GM19035 (cell line): ENCODE measurements around the gene SNX5.

Experiments used
- ATAC-seq: cut with Tn5 transposase; IDR thresholded peaks from one replicate; pipeline ENCODE4 v1.9.1; 2021; ENCODE audit not compliant: unreplicated experiment

The SNX5 gene

GRCh38 chr20:17993546-17993945 is 25.0 kb upstream of the SNX5 start:
- ATAC-seq: no peak

DNA sequence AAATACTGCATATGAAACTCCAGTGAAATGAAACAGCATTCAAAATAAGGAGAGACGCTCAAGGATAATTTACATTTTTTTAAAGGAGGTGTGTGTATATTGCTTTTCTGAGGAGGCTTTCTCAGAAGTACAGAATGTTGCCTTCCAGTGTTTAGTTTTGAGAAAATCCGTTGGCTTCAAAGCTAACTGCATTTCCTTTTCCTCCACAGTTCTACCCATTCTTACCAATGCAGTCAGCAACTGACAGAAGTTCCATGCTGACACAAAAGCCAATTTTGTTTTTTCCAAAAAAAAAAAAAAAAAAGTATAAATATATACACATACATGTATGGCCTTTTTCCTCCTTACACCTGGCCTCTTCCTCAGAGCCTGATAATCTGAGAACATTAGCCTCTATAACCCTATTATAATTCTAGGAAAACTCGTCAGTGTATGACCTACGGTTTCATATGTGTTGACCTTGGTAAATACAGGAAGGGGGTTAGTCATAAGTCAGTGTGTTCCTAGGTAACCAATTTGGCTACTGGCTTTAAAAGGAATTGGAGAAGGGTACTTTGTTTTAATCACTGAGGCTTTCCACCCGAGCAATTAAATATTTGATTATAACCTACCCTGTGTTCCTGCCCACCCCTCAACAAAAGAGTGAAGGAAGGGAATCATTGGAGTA is 24.4 kb upstream of the SNX5 start:
- no peak for ATAC-seq

GRCh38 chr20:17992224-17992637 is 23.6 kb upstream of the SNX5 start:
- ATAC-seq: no peak

DNA sequence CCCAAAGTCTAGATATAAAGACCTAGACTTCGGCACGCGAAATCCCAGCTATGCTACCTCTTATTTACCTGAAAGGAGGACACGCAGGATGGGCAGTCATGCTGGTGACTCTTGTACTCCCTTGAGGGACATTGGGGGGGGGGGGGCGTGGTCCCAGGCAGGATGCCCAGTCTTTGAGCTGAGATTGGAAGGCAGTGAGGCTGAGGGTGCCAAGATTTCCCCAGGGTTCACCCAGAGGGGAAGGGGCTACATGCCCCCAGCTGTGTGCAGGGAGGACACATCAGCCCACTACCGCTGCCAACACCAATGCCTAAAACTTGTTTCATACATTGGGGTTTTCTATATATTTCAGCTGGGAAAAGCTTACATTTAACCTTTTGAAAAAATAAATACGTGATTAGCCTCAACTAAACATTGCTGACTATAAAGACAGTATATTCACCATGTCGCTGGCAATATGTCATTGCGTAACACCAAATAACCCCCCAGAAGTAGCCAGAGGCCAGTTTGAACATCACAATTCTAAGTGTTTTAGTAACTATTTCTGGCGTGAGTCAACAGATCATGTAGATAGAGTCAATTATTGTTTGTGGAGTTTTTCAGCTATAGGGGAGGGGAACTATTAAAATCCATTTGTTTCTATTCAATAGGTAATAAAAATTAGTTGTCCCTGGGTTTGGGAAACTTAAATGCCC is 21.8 kb upstream of the SNX5 start:
- no peak for ATAC-seq

DNA sequence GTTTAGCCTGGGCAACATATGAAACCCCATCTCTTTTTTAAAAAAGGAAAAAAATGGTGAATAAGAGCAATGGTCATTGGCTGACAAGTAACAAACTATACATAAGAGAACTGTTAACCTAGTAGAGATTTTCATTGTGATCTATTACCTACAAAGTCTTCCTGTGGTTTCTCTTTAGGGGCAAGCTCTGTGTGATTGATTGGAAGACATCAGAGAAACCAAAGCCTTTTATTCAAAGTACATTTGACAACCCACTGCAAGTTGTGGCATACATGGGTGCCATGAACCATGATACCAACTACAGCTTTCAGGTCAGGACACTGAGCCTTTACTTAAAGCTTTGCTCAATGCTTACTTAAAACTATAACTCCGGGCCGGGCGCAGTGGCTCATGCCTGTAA is 19.4 kb upstream of the SNX5 start:
- ATAC-seq: no peak

DNA sequence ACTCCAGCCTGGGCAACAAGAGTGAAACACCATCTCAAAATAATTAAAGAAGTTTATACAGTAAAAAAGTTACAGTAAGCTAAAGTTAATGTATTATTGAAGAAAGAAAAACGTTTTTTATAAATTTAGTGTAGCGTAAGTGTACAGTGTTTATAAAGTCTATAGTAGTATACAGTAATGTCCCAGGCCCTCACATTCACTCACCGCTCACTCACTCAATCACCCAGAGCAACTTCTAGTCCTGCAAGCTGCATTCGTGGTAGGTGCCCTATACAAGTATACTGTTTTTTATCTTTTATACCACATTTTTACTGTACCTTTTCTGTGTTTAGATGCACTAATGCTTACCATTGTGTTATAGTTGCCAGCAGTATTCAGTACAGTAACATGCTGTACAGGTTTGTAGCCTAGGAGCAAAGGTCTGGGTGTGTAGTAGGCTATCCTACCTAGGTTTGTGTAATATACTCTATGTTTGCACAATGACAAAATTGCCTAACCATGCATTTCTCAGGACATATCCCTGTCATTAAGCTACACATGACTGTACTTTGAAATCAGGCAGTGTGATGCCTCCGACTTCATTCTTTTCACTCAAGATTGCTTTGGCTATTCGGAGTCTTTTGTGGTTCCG is 16.9 kb upstream of the SNX5 start:
- no peak for ATAC-seq

- ATAC-seq: no peak
Measured at GRCh38 chr20:17976305-17976704, 7.7 kb upstream of the SNX5 start.

DNA sequence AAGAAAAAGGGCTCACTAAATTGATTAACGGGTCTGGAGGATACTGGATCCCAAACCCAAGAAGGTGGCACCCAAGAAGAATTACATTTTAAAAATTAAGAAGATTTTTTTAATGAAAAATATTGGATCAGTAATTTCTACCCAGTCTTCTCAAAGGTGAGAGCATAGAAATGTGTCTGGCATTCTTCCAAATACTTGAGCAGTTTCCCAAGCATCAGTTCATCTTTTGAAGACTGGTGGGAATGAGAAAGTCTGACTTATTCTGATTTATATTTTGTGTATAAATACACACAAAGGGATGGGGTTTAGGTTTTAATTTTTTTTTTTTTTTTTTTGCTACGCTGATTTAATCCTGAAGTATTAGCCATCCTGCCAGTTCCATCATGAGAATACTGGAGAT is 3.5 kb upstream of the SNX5 start:
- no peak for ATAC-seq

DNA sequence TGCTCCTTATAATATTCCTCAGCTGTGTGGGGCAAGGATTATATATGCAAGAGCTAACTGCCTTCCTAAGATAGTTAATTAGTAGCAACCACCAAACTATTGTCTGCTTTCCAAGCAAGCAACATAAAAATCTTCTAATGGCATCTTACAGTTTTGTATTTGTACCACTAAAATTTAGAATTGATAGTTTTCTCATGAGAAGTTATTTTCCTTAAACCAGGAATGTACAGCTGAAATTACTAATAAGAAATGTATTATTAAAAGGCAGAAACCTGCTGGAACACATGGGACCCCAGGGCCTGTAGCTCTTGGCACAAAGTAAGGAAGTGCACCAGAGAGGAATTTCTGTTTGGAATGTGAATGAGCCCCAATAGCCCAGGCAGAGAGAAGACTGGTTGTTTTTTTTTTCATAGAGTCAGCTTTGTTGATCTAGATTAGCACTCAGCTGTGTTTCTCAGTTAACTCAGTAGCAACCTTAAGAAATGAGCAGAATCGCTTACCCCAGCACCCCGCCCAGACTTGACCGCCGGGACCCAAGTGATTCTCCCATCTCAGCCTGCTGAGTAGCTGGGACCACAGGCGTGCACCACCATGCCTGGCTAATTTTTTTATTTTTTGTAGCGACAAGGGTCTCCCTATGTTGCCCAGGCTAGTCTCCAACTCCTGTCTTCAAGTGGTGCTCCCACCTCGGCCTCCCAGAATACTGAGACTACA is 2.9 kb upstream of the SNX5 start:
- ATAC-seq: no peak

DNA sequence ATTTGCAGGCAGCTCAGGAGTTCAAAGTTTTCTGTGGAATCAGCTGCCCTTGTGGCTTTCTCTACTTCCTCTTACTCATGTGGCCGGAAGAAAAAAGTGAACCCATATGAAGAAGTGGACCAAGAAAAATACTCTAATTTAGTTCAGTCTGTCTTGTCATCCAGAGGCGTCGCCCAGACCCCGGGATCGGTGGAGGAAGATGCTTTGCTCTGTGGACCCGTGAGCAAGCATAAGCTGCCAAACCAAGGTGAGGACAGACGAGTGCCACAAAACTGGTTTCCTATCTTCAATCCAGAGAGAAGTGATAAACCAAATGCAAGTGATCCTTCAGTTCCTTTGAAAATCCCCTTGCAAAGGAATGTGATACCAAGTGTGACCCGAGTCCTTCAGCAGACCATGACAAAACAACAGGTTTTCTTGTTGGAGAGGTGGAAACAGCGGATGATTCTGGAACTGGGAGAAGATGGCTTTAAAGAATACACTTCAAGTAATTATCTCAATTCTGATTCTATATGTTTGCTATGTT is 1.4 kb upstream of the SNX5 start:
- ATAC-seq: no peak

DNA sequence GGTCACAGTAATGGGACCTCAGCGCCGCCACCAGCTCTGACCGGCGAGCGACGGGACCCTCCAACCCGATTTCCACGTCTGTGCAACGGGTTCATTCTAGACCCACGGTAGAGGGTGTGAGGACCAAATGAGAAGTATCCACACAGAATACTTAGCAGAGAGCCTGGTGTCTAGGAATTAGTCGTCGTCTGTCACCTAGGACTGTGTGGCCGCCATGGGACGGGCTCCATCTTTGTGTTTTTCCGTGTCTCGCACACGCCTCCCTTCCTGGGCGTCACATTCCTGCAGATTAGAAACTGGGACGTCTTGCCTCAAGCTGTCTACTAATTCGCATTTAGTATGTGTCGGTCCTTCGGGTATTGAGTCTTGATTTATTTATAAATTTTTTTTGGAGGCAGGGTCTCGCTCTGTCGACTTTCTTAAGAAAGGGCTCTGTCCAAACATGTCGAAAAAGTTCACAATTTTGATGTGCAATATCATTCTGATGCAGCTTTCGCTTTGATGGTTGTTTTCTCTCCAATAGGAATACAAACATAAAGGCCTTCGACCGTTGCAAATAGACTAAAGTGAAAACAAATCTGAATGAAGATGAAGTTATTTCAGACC is 787 bp upstream of the SNX5 start:
- ATAC-seq: peak; percentile 10

DNA sequence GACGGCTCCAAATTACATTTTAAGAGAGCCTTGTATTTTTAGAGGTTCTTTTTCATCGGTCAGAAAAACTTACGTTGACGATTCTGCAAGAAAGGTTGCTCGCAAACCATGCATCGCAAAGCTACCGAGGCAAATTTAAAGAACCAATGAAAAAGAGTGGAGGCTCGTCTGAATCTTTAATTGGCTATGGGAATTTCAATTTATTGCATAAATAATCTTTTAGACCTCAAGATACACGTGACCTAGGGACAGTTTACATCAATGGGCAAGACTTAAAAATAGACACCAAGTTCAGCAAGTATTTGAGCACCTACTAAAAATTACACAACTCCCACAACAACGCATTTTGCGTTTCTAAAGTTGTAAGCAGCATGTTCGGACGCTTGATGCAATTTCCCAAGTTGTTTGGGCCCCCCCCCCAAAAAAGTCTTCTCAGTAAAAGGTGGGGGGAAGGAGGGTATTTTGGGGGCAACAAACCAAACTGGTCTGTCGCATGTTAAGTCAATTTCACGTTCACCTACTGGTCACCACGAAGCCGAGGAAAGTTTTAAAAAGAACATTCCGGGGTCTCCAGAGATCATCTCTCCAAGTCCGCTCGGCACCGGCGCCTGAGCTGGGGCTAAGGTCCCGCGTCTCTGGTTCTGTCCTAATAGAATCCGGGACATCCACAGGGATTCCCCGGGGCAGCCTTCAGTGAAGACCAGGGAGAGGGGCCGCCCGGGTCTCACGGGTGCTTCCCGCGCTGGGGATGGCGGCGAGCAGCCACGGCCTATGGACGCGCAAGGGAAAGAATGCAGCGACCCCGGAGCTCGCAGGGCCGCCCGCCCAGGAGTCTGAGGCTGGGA is 851 bp downstream of the SNX5 start:
- ATAC-seq: peak; percentile 1

GRCh38 chr20:17966432-17967310 is 1.9 kb downstream of the SNX5 start:
- ATAC-seq: no peak

GRCh38 chr20:17965042-17965697 is 3.4 kb downstream of the SNX5 start:
- ATAC-seq: no peak

GRCh38 chr20:17964632-17965031 is 4.0 kb downstream of the SNX5 start:
- no peak for ATAC-seq

- ATAC-seq: no peak
Measured at GRCh38 chr20:17964073-17964472, 4.5 kb downstream of the SNX5 start.

- no peak for ATAC-seq
Measured at GRCh38 chr20:17963114-17963897, 5.3 kb downstream of the SNX5 start.

DNA sequence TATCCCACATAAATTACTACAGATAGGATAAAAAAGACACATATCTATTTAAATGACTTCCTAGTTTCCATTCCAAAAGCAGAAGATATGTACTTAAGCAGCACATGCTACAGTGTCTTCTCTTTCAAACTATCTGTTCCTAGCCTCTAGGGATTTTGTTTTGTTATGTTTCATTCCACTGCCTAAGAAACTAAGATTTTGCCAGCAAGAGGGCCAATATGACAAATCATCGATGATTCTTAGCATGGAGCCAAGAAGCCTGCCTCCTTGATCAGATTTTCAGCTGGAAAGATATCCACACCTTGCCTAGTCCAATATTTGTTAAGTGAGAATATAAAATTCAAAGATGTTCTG is 7.0 kb downstream of the SNX5 start:
- no peak for ATAC-seq
